Ovary (tissue), 9 donors: ENCODE data around the gene MANEAL. TPM values are rescaled to one million over a fixed set of nuclear protein-coding genes. Genes with fewer than 3 reads are reported as not detected.

Experiments
- DNase-seq, 5 donors: peaks; one replicate each; pipeline ENCODE4 v3.0.0-alpha.2; 2019 to 2020
- H3K27ac ChIP-seq, 2 donors: fragments of 200-600 bp; one replicate each; pipeline versions ENCODE4 v1.5.1 to v1.8.0; 2019 to 2022
- H3K27me3 ChIP-seq: fragments of 200-600 bp; one replicate; pipeline ENCODE4 v1.8.0; 2022
- H3K36me3 ChIP-seq: fragments of 200-600 bp; sonication (generic); one replicate; pipeline ENCODE4 v1.5.1; 2019
- H3K4me1 ChIP-seq: one replicate; pipeline ENCODE4 v1.8.1; 2013; ENCODE audit warnings: mild to moderate bottlenecking, moderate library complexity; ENCODE audit not compliant: insufficient read depth
- H3K4me3 ChIP-seq: fragments of 200-600 bp; sonication (generic); one replicate; pipeline ENCODE4 v1.5.1; 2017
- H3K9me3 ChIP-seq, 2 donors: fragments of 200-600 bp in 1 of 2; sonication (generic) in 1 of 2; one replicate each; pipeline versions ENCODE4 v1.5.1 to v1.8.1; 2013 to 2019; ENCODE audit warnings: mild to moderate bottlenecking in 1 of 2, moderate library complexity in 1 of 2
- CTCF ChIP-seq, 3 donors: fragments of 450-650 bp in 2 of 3; fragments of 200-600 bp in 1 of 3; IDR thresholded peaks; one replicate each; pipeline versions ENCODE4 v1.5.1 to v1.8.0; 2016 to 2022; ENCODE audit warnings: antibody characterized with exemption in 3 of 3, mild to moderate bottlenecking in 1 of 3
- EP300 ChIP-seq: sonication (generic); formaldehyde crosslinking; IDR thresholded peaks from one replicate; pipeline ENCODE4 v1.6.1; 2017; ENCODE audit warnings: antibody characterized with exemption
- POLR2A ChIP-seq: fragments of 450-650 bp; IDR thresholded peaks from one replicate; pipeline ENCODE4 v1.6.1; 2017; ENCODE audit warnings: antibody characterized with exemption, mild to moderate bottlenecking, moderate library complexity
- WGBS, 3 donors: extraction: QIAGEN DNeasy Blood & Tissue Kit in 1 of 3; methylation state at CpG; one replicate each; pipeline versions ENCODE4 v1.1.5 to v1.1.7; 2013 to 2017; 5-methylcytosine and 5-hydroxymethylcytosine counted together
- intact Hi-C, 4 donors: fragments of 100-400 bp; cut with DNase I; formaldehyde crosslinking; loops; one replicate each; pipeline versions ENCODE4 v1.11.0 to v1.15.1; 2022 to 2023
- polyA plus RNA-seq, 2 donors: library from polyadenylated mRNA; stranded (reverse); fragments of 200-250 nt in 1 of 2; fragments of 350-450 nt in 1 of 2; fragmentation: Illumina TruSeq in 1 of 2; extraction: RNeasy Lipid Tissue Mini Kit (QIAGEN cat#74804) in 1 of 2; gene quantifications; one replicate each; pipeline ENCODE4 v1.2.3, GENCODE V29; 2013 to 2014
- total RNA-seq, 7 donors: library from RNA; depleted of rRNA in 2 of 7; stranded (reverse); fragments of >200 nt in 2 of 7; fragmentation: NEBNext Ultra II Directional in 3 of 7; extraction: Animal tissue kit (Norgen Biotek cat#: 25700) in 3 of 7; gene quantifications; one replicate each; pipeline versions ENCODE4 v1.1.0 to v1.2.4, GENCODE V29; 2016 to 2023
- donor health status: DM: no; HTN: no; CAD: no; lungs with moderate emphysema.
- donor health status: DM: no; HTN: no; CAD: no.
- donor health status: Bipolar disorder and iron deficiency.
- donor health status: DM: yes; HTN: yes; CAD: no.
- donor health status: DM: no; HTN: no; CAD: no.
- donor health status: DM: yes; HTN: yes; CAD: no.

MANEAL gene
- total and polyA plus RNA-seq, 9 donors, result 0.66 to 3.7 (median 1.7) TPM; not detected in 1

GRCh38 chr1:37809942-37810341, 16.3 kb downstream of the MANEAL start:
- intact Hi-C loops, result loop anchor here in 2 of 4 donors (5.0 to 10.0 kb wide), 3 partner anchors 52 to 263 kb away; no protein-coding TSS in a partner anchor
- H3K4me1 ChIP-seq, result peaks cover 10% of the 10 kb centered on the region
- no peak overlapping the region for H3K4me3 ChIP-seq
- 3 to 16% (median 6%) methylated on average over 2 of the region's 2 CpGs for WGBS, 3 donors
- no peak for TF ChIP-seq POLR2A
- no peak for TF ChIP-seq CTCF (IDR thresholded peaks at IDR 0.05)
- no peak for TF ChIP-seq EP300
- no peaks in the 10 kb centered on the region for H3K27me3 ChIP-seq
- no peaks in the 10 kb centered on the region for H3K9me3 ChIP-seq
- peak in 1 of 5 donors; percentile 28 for DNase-seq
- H3K27ac ChIP-seq, result no peak overlapping the region
- no peaks in the 10 kb centered on the region for H3K36me3 ChIP-seq

GRCh38 chr1:37811027-37811655, 17.5 kb downstream of the MANEAL start:
- Histone ChIP-seq H3K36me3 (no peaks in the 10 kb centered on the region), H3K27ac (no peak overlapping the region), H3K27me3 (no peaks in the 10 kb centered on the region), H3K4me1 (peaks cover 10% of the 10 kb centered on the region), H3K4me3 (no peak overlapping the region), H3K9me3 (no peaks in the 10 kb centered on the region)
- TF ChIP-seq POLR2A, result no peak
- TF ChIP-seq CTCF (IDR thresholded peaks at IDR 0.05), result peak in 1 of 3 donors; percentile 33
- no peak for TF ChIP-seq EP300
- 43 to 56% (median 51%) methylated on average over 7 of the region's 7 CpGs for WGBS, 3 donors
- intact Hi-C loops, result loop anchor here in 1 of 4 donors (10.0 kb wide), 1 partner anchor 54 kb away; no protein-coding TSS in a partner anchor
- peak in 2 of 5 donors; percentile 56 to 62 for DNase-seq

GRCh38 chr1:37813529-37814145, 20.0 kb downstream of the MANEAL start:
- H3K36me3 ChIP-seq, result no peaks in the 10 kb centered on the region
- no peaks in the 10 kb centered on the region for H3K9me3 ChIP-seq
- 63 to 74% (median 67%) methylated on average over 2 of the region's 2 CpGs for WGBS, 3 donors
- H3K27ac ChIP-seq, result no peak overlapping the region
- TF ChIP-seq POLR2A, result no peak
- no peak for TF ChIP-seq EP300
- no peak for TF ChIP-seq CTCF (IDR thresholded peaks at IDR 0.05)
- peaks cover 3% of the 10 kb centered on the region for H3K4me1 ChIP-seq
- no peak overlapping the region for H3K4me3 ChIP-seq
- DNase-seq, result no peak
- H3K27me3 ChIP-seq, result no peaks in the 10 kb centered on the region
- intact Hi-C loops, result loop anchor here in 1 of 4 donors (10.0 kb wide), 1 partner anchor 51 kb away; no protein-coding TSS in a partner anchor

- 85 to 90% (median 88%) methylated on average over 7 of the region's 7 CpGs for WGBS, 3 donors
- Histone ChIP-seq H3K4me1 (peaks cover 2% of the 10 kb centered on the region), H3K4me3 (no peak overlapping the region), H3K36me3 (no peaks in the 10 kb centered on the region), H3K27ac (no peak overlapping the region), H3K27me3 (no peaks in the 10 kb centered on the region), H3K9me3 (no peaks in the 10 kb centered on the region)
- TF ChIP-seq CTCF (IDR thresholded peaks at IDR 0.05) (no peak), EP300 (no peak)
- DNase-seq, result no peak
- intact Hi-C loops, result loop anchor here in 1 of 4 donors (10.0 kb wide), 1 partner anchor 51 kb away; no protein-coding TSS in a partner anchor
Observed at GRCh38 chr1:37814252-37814651, 20.6 kb downstream of the MANEAL start.
